PFSK-1 (cell line): ENCODE results near the gene MIA.

Experiments used
- FOXP2 ChIP-seq: optimal IDR thresholded peaks from 2 replicates; pipeline ENCODE3; 2011; ENCODE audit warnings: borderline replicate concordance, control low read depth, inconsistent platforms; ENCODE audit not compliant: insufficient read depth; ENCODE audit errors: extremely low read length, extremely low read depth
- POLR2AphosphoS5 ChIP-seq: IDR thresholded peaks from 2 replicates; pipeline ENCODE4 v1.6.1; 2012; ENCODE audit warnings: low read depth, mild to moderate bottlenecking, control low read depth, low read length, moderate library complexity
- REST ChIP-seq, 2 experiments: IDR thresholded peaks; 2 replicates each; pipeline versions ENCODE4 v1.6.1 to v1.8.0; 2011 to 2012; ENCODE audit warnings: low read depth in 2 of 2, low read length in 2 of 2, control low read depth in 1 of 2, inconsistent platforms in 1 of 2, mild to moderate bottlenecking in 1 of 2, moderate library complexity in 1 of 2; ENCODE audit not compliant: insufficient read depth in 1 of 2
- SIN3A ChIP-seq: IDR thresholded peaks from 2 replicates; pipeline ENCODE4 v1.6.1; 2012; ENCODE audit warnings: mild to moderate bottlenecking, low read length, moderate library complexity, borderline replicate concordance; ENCODE audit not compliant: insufficient read depth
- TAF1 ChIP-seq: IDR thresholded peaks from 2 replicates; pipeline ENCODE4 v1.6.1; 2012; ENCODE audit warnings: low read length, control low read depth, borderline replicate concordance; ENCODE audit not compliant: insufficient read depth

MIA gene

GRCh38 chr19:40811478-40812341, 36.4 kb downstream of the MIA start:
- TF ChIP-seq SIN3A (no peak), REST (IDR thresholded peaks at IDR 0.05; ENCODE audit: insufficient read depth in 1 of 2, low read depth in 2 of 2, low read length in 2 of 2) (no peak), FOXP2 (no peak), POLR2AphosphoS5 (no peak), TAF1 (no peak)

- TF ChIP-seq REST (IDR thresholded peaks at IDR 0.05; ENCODE audit: insufficient read depth in 1 of 2, low read depth in 2 of 2, low read length in 2 of 2) (no peak), TAF1 (no peak), FOXP2 (no peak)
Measured at GRCh38 chr19:40813182-40813581, 37.9 kb downstream of the MIA start.

GRCh38 chr19:40815223-40815622, 39.9 kb downstream of the MIA start:
- TF ChIP-seq POLR2AphosphoS5 (no peak), FOXP2 (no peak), REST (IDR thresholded peaks at IDR 0.05; ENCODE audit: insufficient read depth in 1 of 2, low read depth in 2 of 2, low read length in 2 of 2) (no peak), TAF1 (no peak), SIN3A (no peak)

GRCh38 chr19:40822161-40822560, 46.8 kb downstream of the MIA start:
- no peak for TF ChIP-seq SIN3A
- no peak for TF ChIP-seq TAF1
- no peak for TF ChIP-seq POLR2AphosphoS5
- TF ChIP-seq REST (IDR thresholded peaks at IDR 0.05; ENCODE audit: insufficient read depth in 1 of 2, low read depth in 2 of 2, low read length in 2 of 2), result no peak
- TF ChIP-seq FOXP2, result no peak
